Tibial nerve (tissue), 4 donors: ENCODE data around the gene GABRG3. TPM values are rescaled to one million over a fixed set of nuclear protein-coding genes. Genes with fewer than 3 reads are reported as not detected.

Experiments
- DNase-seq, 2 donors: peaks; one replicate each; pipeline ENCODE4 v3.0.0-alpha.2; 2019; ENCODE audit warnings: low spot score in 2 of 2
- H3K27ac ChIP-seq, 4 donors: fragments of 200-600 bp; sonication (generic) in 3 of 4; one replicate each; pipeline ENCODE4 v1.5.1; 2017 to 2019; ENCODE audit warnings: mild to moderate bottlenecking in 1 of 4
- H3K27me3 ChIP-seq, 2 donors: fragments of 200-600 bp; sonication (generic) in 1 of 2; one replicate each; pipeline versions ENCODE4 v1.5.1 to v1.6.0; 2017 to 2019
- H3K36me3 ChIP-seq, 3 donors: fragments of 200-600 bp; sonication (generic); one replicate each; pipeline ENCODE4 v1.5.1; 2018 to 2019
- H3K4me1 ChIP-seq, 4 donors: fragments of 200-600 bp; sonication (generic) in 3 of 4; one replicate each; pipeline ENCODE4 v1.5.1; 2017 to 2019
- H3K4me3 ChIP-seq, 4 donors: fragments of 200-600 bp; sonication (generic) in 3 of 4; one replicate each; pipeline ENCODE4 v1.5.1; 2017 to 2019; ENCODE audit warnings: mild to moderate bottlenecking in 1 of 4, moderate library complexity in 1 of 4
- H3K9me3 ChIP-seq, 4 donors: fragments of 200-600 bp; sonication (generic) in 3 of 4; one replicate each; pipeline ENCODE4 v1.5.1; 2017 to 2019
- EP300 ChIP-seq, 2 donors: sonication (generic); formaldehyde crosslinking; IDR thresholded peaks; one replicate each; pipeline ENCODE4 v1.6.1; 2017; ENCODE audit warnings: antibody characterized with exemption in 2 of 2, mild to moderate bottlenecking in 1 of 2
- POLR2A ChIP-seq, 2 donors: fragments of 450-650 bp; IDR thresholded peaks; one replicate each; pipeline ENCODE4 v1.6.1; 2017; ENCODE audit warnings: antibody characterized with exemption in 2 of 2, mild to moderate bottlenecking in 2 of 2, moderate library complexity in 2 of 2
- WGBS, 2 donors: methylation state at CpG; one replicate each; pipeline ENCODE4 v1.1.5; 2018; 5-methylcytosine and 5-hydroxymethylcytosine counted together
- total RNA-seq, 4 donors: library from RNA; depleted of rRNA; stranded (reverse); fragments of >200 nt; gene quantifications; one replicate each; pipeline ENCODE4 v1.1.0, GENCODE V29; 2016
- TF ChIP-seq, protein P1 (sequence below), 5 experiments: fragments of 200-600 bp in 3 of 5; fragments of 450-650 bp in 2 of 5; sonication (generic) in 3 of 5; IDR thresholded peaks; one replicate each; pipeline ENCODE4 v1.5.1; 2016 to 2019; ENCODE audit warnings: antibody characterized with exemption in 5 of 5, mild to moderate bottlenecking in 3 of 5, moderate library complexity in 2 of 5

The GABRG3 gene
- total RNA-seq, 4 donors from 2014 or later: not detected

DNA sequence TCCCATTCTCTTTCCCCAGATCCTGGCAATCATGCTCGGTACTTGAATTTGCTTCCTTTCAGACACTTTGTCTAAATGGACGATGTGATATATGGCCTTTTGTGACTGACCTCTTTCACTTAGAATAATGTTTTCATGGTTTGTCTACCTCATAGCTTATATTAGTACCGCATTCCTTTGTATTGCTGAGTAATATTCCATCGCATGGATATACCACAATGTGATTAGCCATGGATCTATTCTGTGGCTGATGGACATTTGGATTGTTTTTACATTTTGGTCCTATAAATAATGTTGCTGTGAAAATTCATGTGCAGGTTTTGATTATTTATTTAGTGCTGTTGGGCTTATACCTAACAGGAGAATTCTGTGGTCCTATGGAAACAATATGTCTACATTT is 458.6 kb downstream of the GABRG3 start:
- Histone ChIP-seq H3K4me3 (no peak overlapping the region), H3K27me3 (no peaks in the 10 kb centered on the region), H3K36me3 (no peaks in the 10 kb centered on the region), H3K4me1 (no peaks in the 10 kb centered on the region), H3K27ac (no peak overlapping the region), H3K9me3 (peaks cover 0 to 9% (median 0%) of the 10 kb centered on the region in 4 donors)
- DNase-seq: no peak
- WGBS, 2 donors: 91 to 96% methylated on average over 4 of the region's 4 CpGs
- TF ChIP-seq POLR2A (IDR thresholded peaks at IDR 0.05) (no peak), EP300 (IDR thresholded peaks at IDR 0.05) (no peak)
- TF ChIP-seq, protein P1, sequence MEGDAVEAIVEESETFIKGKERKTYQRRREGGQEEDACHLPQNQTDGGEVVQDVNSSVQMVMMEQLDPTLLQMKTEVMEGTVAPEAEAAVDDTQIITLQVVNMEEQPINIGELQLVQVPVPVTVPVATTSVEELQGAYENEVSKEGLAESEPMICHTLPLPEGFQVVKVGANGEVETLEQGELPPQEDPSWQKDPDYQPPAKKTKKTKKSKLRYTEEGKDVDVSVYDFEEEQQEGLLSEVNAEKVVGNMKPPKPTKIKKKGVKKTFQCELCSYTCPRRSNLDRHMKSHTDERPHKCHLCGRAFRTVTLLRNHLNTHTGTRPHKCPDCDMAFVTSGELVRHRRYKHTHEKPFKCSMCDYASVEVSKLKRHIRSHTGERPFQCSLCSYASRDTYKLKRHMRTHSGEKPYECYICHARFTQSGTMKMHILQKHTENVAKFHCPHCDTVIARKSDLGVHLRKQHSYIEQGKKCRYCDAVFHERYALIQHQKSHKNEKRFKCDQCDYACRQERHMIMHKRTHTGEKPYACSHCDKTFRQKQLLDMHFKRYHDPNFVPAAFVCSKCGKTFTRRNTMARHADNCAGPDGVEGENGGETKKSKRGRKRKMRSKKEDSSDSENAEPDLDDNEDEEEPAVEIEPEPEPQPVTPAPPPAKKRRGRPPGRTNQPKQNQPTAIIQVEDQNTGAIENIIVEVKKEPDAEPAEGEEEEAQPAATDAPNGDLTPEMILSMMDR (IDR thresholded peaks at IDR 0.05): no peak

DNA sequence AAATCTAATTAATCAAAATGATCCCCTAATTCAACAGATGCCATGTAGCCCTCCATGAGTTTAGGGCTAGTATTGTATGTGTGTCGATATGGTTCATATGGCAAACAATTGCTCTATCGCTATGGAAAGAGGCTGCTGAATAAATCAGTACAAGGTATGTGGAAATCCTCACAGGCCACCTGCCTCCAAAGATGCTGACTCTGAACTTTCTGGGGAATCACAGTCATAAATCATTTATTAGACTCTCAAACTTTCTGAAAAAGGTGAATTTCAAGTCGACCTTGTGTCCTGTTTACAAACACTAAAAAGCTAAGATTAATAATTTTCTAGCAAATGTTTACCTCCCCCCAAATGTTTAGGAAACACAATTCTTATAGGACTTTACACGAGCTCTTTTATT is 462.6 kb downstream of the GABRG3 start:
- WGBS, 2 donors: 81 to 83% methylated on average over 4 of the region's 4 CpGs
- no peaks in the 10 kb centered on the region for H3K36me3 ChIP-seq
- H3K4me1 ChIP-seq: no peaks in the 10 kb centered on the region
- TF ChIP-seq, protein P1 (IDR thresholded peaks at IDR 0.05): no peak
- no peak for TF ChIP-seq EP300 (IDR thresholded peaks at IDR 0.05)
- no peak for TF ChIP-seq POLR2A (IDR thresholded peaks at IDR 0.05)
- H3K9me3 ChIP-seq: peaks cover 0 to 9% (median 0%) of the 10 kb centered on the region in 4 donors
- no peak overlapping the region for H3K27ac ChIP-seq
- H3K27me3 ChIP-seq: no peaks in the 10 kb centered on the region
- no peak for DNase-seq
- no peak overlapping the region for H3K4me3 ChIP-seq

DNA sequence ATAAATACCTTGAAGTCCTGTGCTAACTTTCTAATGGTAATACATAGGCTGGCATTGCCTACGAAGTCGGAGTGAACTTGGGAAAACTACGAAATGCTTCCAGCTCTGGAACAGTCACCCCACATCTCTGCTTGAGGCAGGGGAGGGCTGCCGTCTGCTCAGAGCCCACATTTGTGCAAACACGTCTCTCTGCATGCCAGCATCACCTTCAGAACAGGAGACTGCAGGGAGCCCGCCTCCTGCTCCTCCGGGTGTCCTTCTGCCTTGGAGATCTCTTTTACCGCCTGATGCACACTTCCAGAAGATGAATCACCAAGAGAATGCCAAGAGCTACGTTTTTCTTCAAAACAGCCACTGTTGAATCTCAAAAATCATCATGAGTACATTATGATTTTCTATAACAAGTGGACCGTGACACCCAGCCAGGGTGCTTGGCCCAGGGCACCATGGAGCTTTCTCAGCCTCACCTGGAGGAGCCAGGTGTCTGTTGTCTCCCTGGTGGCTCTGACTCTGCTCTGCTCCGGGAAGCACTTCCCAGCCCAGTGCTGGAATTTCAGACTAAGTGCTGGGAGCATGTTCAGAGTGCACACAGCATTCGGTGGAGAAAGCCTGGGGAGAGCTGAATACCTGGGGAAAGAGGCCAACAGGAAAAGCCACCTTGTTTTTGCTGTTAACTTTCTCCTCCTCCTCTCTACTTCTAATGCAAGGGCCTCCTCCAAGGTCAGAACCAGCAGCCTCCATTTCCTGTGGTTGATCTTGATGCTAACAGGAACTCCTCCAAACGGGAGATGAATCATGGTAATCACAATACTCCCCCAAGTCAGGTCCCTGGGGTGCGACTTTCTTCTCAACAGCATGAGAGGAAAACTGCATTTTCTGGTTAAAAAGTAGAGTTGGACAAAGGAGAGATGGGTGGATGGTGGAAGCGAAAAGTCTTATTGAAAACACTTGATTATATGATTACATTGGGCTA is 467.7 kb downstream of the GABRG3 start:
- Histone ChIP-seq H3K27me3 (no peaks in the 10 kb centered on the region), H3K27ac (no peak overlapping the region), H3K4me3 (no peak overlapping the region), H3K9me3 (no peaks in the 10 kb centered on the region), H3K36me3 (no peaks in the 10 kb centered on the region), H3K4me1 (no peaks in the 10 kb centered on the region)
- TF ChIP-seq, protein P1 (IDR thresholded peaks at IDR 0.05): no peak
- no peak for TF ChIP-seq EP300 (IDR thresholded peaks at IDR 0.05)
- no peak for TF ChIP-seq POLR2A (IDR thresholded peaks at IDR 0.05)
- 73 to 74% methylated on average over 15 of the region's 15 CpGs for WGBS, 2 donors
- no peak for DNase-seq

DNA sequence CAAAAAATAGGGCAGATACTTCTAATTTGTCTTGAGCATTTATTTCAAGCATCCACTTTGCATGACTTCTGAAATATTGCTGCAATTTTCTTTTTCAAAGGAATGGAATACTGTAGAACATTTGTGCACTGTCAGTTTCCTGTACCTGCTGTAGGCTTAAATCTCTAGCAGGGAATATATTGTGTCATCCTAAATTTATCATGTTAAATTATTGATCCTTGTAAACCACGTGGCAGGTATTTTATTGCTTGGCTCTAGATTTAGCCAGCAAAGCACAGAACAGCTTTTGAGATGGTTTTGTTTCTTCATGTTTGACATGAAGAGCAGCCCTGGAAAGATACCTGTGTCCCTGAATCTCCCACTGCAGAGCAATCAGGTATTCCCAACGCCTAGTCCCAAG is 470.1 kb downstream of the GABRG3 start:
- Histone ChIP-seq H3K9me3 (no peaks in the 10 kb centered on the region), H3K4me3 (no peak overlapping the region)

More for the DNA sequence above, 470.1 kb downstream of the GABRG3 start:
- Histone ChIP-seq H3K36me3 (no peaks in the 10 kb centered on the region), H3K27me3 (no peaks in the 10 kb centered on the region), H3K27ac (no peak overlapping the region), H3K4me1 (no peaks in the 10 kb centered on the region)
- WGBS, 2 donors: 69 to 73% methylated on average over 2 of the region's 2 CpGs
- no peak for DNase-seq
- no peak for TF ChIP-seq POLR2A (IDR thresholded peaks at IDR 0.05)
- TF ChIP-seq, protein P1 (IDR thresholded peaks at IDR 0.05): no peak
- no peak for TF ChIP-seq EP300 (IDR thresholded peaks at IDR 0.05)
